ENCODE measurements around the gene LINGO1.

DNA sequence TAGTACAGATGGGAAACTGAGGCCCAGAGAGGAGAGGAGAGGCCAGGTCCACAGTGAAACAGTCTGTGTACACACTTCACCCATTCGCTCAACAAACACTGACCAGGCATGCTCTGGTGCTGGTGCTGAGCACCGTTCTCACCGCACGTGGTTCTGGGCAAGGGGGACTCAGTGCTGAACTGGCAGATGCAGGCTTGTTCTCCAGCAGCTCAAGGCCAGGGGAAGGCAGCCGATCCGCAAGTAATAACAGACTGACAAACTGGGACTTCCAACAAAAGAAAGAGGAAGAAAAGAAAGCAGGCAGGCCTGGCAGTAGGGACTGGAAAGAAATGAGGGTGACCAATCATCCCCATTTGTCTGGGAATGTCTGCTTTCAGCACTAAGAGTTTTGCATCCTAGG is 25.6 kb upstream of the LINGO1 start:
- TF ChIP-seq, protein P1, sequence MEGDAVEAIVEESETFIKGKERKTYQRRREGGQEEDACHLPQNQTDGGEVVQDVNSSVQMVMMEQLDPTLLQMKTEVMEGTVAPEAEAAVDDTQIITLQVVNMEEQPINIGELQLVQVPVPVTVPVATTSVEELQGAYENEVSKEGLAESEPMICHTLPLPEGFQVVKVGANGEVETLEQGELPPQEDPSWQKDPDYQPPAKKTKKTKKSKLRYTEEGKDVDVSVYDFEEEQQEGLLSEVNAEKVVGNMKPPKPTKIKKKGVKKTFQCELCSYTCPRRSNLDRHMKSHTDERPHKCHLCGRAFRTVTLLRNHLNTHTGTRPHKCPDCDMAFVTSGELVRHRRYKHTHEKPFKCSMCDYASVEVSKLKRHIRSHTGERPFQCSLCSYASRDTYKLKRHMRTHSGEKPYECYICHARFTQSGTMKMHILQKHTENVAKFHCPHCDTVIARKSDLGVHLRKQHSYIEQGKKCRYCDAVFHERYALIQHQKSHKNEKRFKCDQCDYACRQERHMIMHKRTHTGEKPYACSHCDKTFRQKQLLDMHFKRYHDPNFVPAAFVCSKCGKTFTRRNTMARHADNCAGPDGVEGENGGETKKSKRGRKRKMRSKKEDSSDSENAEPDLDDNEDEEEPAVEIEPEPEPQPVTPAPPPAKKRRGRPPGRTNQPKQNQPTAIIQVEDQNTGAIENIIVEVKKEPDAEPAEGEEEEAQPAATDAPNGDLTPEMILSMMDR (IDR thresholded peaks at IDR 0.05): no peak
- no peak for TF ChIP-seq POLR2A (IDR thresholded peaks at IDR 0.05)
